ENCODE results near the gene CAPN1. TPM values are rescaled to one million over a fixed set of nuclear protein-coding genes. Genes with fewer than 3 reads are reported as not detected.

The CAPN1 gene
- total and polyA plus RNA-seq, 9 of the 15 experiments (the other 6 are each of a cell fraction or from before 2014, with no cell fraction given): 3.5 to 199 (median 61.6) TPM

GRCh38 chr11:65170058-65170534, 11.6 kb upstream of the CAPN1 start, which contains the start of gene SPDYC (continued):
- TF ChIP-seq ZBTB11 (CRISPR knock-in tag; IDR thresholded peaks at IDR 0.05): no peak
- TF ChIP-seq KLF16 (IDR thresholded peaks at IDR 0.05): no peak
- TF ChIP-seq ZC3H11A (IDR thresholded peaks at IDR 0.05; ENCODE audit: low read depth, low read length): no peak
- no peak for TF ChIP-seq ZNF780A (CRISPR knock-in tag; IDR thresholded peaks at IDR 0.05)
- TF ChIP-seq HDAC3 (IDR thresholded peaks at IDR 0.05; ENCODE audit: borderline replicate concordance, partially characterized antibody): no peak
- no peak for TF ChIP-seq ESRRB (CRISPR knock-in tag; IDR thresholded peaks at IDR 0.05; ENCODE audit: borderline replicate concordance)
- peak; percentile 100 for TF ChIP-seq POLR2A (conservative IDR thresholded peaks at IDR 0.05)
- no peak for TF ChIP-seq MEF2D (tag; conservative IDR thresholded peaks at IDR 0.05; ENCODE audit: low read depth)
- TF ChIP-seq RBBP5 (IDR thresholded peaks at IDR 0.05; ENCODE audit: borderline replicate concordance, insufficient read depth, low read length, poor library complexity, severe bottlenecking): no peak
- TF ChIP-seq PURB (CRISPR knock-in tag; IDR thresholded peaks at IDR 0.05; ENCODE audit: low read depth): no peak
- no peak for TF ChIP-seq SREBF1 (IDR thresholded peaks at IDR 0.05; ENCODE audit: borderline replicate concordance, low read depth, low read length)
- no peak for TF ChIP-seq SNRNP70 (optimal IDR thresholded peaks at IDR 0.05; ENCODE audit: low read depth, low read length)
- peak; percentile 45; the same call in 1 of the 2 replicates for TF ChIP-seq NKRF (IDR thresholded peaks at IDR 0.05; ENCODE audit: borderline replicate concordance)
- TF ChIP-seq GMEB1 (CRISPR knock-in tag; IDR thresholded peaks at IDR 0.05): no peak
- TF ChIP-seq ZNF274 (IDR thresholded peaks at IDR 0.05; ENCODE audit: borderline replicate concordance, low read depth, low read length): no peak
- TF ChIP-seq LCOR (CRISPR knock-in tag; IDR thresholded peaks at IDR 0.05): peak; percentile 51; the same call in 1 of the 2 replicates
- no peak for TF ChIP-seq ZNF696 (CRISPR knock-in tag; conservative IDR thresholded peaks at IDR 0.05)
- TF ChIP-seq BHLHE40 (IDR thresholded peaks at IDR 0.05; ENCODE audit: low read length): peak; percentile 26; the same call in 1 of the 2 replicates
- no peak for TF ChIP-seq CBX2 (IDR thresholded peaks at IDR 0.05; ENCODE audit: insufficient read depth, low read length, poor library complexity, severe bottlenecking)
- peak; percentile 20; the same call in 1 of the 2 replicates for TF ChIP-seq SOX6 (IDR thresholded peaks at IDR 0.05)
- TF ChIP-seq ZNF146 (CRISPR knock-in tag; IDR thresholded peaks at IDR 0.05; ENCODE audit: unreplicated experiment): no peak
- no peak for TF ChIP-seq RBM17 (IDR thresholded peaks at IDR 0.05; ENCODE audit: borderline replicate concordance, low read depth, low read length)
- TF ChIP-seq DIDO1 (tag; IDR thresholded peaks at IDR 0.05; ENCODE audit: low read depth): no peak

Measured in K562 (cell line).